GM12892 (cell line): ENCODE results near the gene SPRR1A.
"Not testable (repeated sequence)": the region's sequence is repeated elsewhere in the genome, so short reads cannot be mapped to it uniquely, and the experiment has no call there.

Source experiments
- DNase-seq: peaks from one replicate; pipeline ENCODE4 v3.0.0; 2011; ENCODE audit not compliant: insufficient read length
- FAIRE-seq: peaks from 2 replicates; lab custom pipeline; 2011; peaks lifted over from hg19 to GRCh38; lab: Jason Lieb, UNC
- POLR2A ChIP-seq: IDR thresholded peaks from 2 replicates; pipeline ENCODE4 v1.6.1; 2011; ENCODE audit warnings: low read depth, low read length, control low read depth
- POLR2AphosphoS5 ChIP-seq: IDR thresholded peaks from 2 replicates; pipeline ENCODE4 v1.6.1; 2011; ENCODE audit warnings: low read depth, low read length, control low read depth
- TAF1 ChIP-seq: IDR thresholded peaks from 2 replicates; pipeline ENCODE4 v1.6.1; 2011; ENCODE audit warnings: low read depth, mild to moderate bottlenecking, control low read depth, low read length, borderline replicate concordance

SPRR1A gene

GRCh38 chr1:153001382-153001781, 17.5 kb downstream of the SPRR1A start, which contains the start of gene SPRR3:
Gene SPRR3 (plus strand): TSS chr1:153001749. CDS start chr1:153003021, 1,272 bp downstream.
- FAIRE-seq (no peak), DNase-seq (no peak)
- no peak for TF ChIP-seq POLR2AphosphoS5
- no peak for TF ChIP-seq POLR2A
- no peak for TF ChIP-seq TAF1

- not testable (repeated sequence) for DNase-seq, FAIRE-seq
Observed at GRCh38 chr1:153011235-153011758, 27.4 kb downstream of the SPRR1A start.

GRCh38 chr1:153021829-153022228, 37.9 kb downstream of the SPRR1A start:
- not testable (repeated sequence) for FAIRE-seq, DNase-seq

- not testable (repeated sequence) for DNase-seq, FAIRE-seq
Observed at GRCh38 chr1:153022340-153022739, 38.5 kb downstream of the SPRR1A start.

- FAIRE-seq (no peak), DNase-seq (no peak)
- TF ChIP-seq POLR2AphosphoS5 (no peak), POLR2A (no peak), TAF1 (no peak)
Observed at GRCh38 chr1:153023109-153023508, 39.2 kb downstream of the SPRR1A start.

- FAIRE-seq, result no peak
- TF ChIP-seq TAF1 (no peak), POLR2A (no peak), POLR2AphosphoS5 (no peak)
Observed at GRCh38 chr1:153024413-153024812, 40.5 kb downstream of the SPRR1A start.

GRCh38 chr1:153025797-153026196, 41.9 kb downstream of the SPRR1A start:
- TF ChIP-seq POLR2A (no peak), POLR2AphosphoS5 (no peak)
- FAIRE-seq, result no peak
- DNase-seq, result no peak

More at GRCh38 chr1:153024413-153024812, 40.5 kb downstream of the SPRR1A start:
- DNase-seq, result no peak

- FAIRE-seq, result no peak
- TF ChIP-seq TAF1, result no peak
- no peak for TF ChIP-seq POLR2AphosphoS5
- TF ChIP-seq POLR2A, result no peak
- DNase-seq, result no peak
Observed at GRCh38 chr1:153028766-153029165, 44.9 kb downstream of the SPRR1A start.

GRCh38 chr1:153030895-153031294, 47.0 kb downstream of the SPRR1A start, which contains the start of gene SPRR1B:
Gene SPRR1B (plus strand): TSS chr1:153031203. CDS start chr1:153032346, 1,143 bp downstream.
- FAIRE-seq (no peak), DNase-seq (no peak)
- no peak for TF ChIP-seq POLR2AphosphoS5
- TF ChIP-seq POLR2A, result no peak
- no peak for TF ChIP-seq TAF1

- FAIRE-seq (no peak), DNase-seq (no peak)
Observed at GRCh38 chr1:153032073-153032472, 48.2 kb downstream of the SPRR1A start.

GRCh38 chr1:153032677-153033308, 48.9 kb downstream of the SPRR1A start:
- no peak for FAIRE-seq
- DNase-seq, result no peak
- TF ChIP-seq POLR2AphosphoS5 (no peak), TAF1 (no peak), POLR2A (no peak)

More at GRCh38 chr1:153032073-153032472, 48.2 kb downstream of the SPRR1A start:
- TF ChIP-seq TAF1 (no peak), POLR2A (no peak), POLR2AphosphoS5 (no peak)

GRCh38 chr1:153035211-153035610, 51.3 kb downstream of the SPRR1A start:
- no peak for DNase-seq
- no peak for FAIRE-seq
- no peak for TF ChIP-seq TAF1
- TF ChIP-seq POLR2AphosphoS5, result no peak
- TF ChIP-seq POLR2A, result no peak
